Pancreas (tissue), 10 donors: Measurements from ENCODE around the gene ULK2. TPM values are rescaled to one million over a fixed set of nuclear protein-coding genes. Genes with fewer than 3 reads are reported as not detected.

Experiments used
- ATAC-seq, 4 donors: fragments of 200-7000 bp; cut with Tn5 transposase; one replicate each; pipeline versions ENCODE4 v1.8.0 to v1.9.1; 2020; ENCODE audit warnings: mild to moderate bottlenecking in 4 of 4, moderate library complexity in 4 of 4
- DNase-seq, 6 donors: peaks; one replicate each; pipeline ENCODE4 v3.0.0-alpha.2; 2020
- FAIRE-seq: peaks from 2 replicates; lab custom pipeline; 2012; peaks lifted over from hg19 to GRCh38; lab: Jason Lieb, UNC
- H3K27ac ChIP-seq, 4 donors: fragments of 200-600 bp; sonication (generic); 1 replicate in 3 of 4; 2 replicates in 1 of 4; pipeline versions ENCODE4 v1.5.0 to v1.8.0; 2020
- H3K27me3 ChIP-seq, 4 donors: fragments of 200-600 bp; one replicate each; pipeline ENCODE4 v1.8.0; 2021
- H3K36me3 ChIP-seq, 3 donors: fragments of 200-600 bp; sonication (generic) in 1 of 3; one replicate each; pipeline versions ENCODE4 v1.5.0 to v1.8.0; 2020 to 2021
- H3K4me1 ChIP-seq, 3 donors: fragments of 200-600 bp; one replicate each; pipeline ENCODE4 v1.8.0; 2021
- H3K4me3 ChIP-seq, 4 donors: fragments of 200-600 bp; sonication (generic) in 2 of 4; one replicate each; pipeline versions ENCODE4 v1.5.0 to v1.8.0; 2020 to 2021
- H3K9me3 ChIP-seq, 4 donors: fragments of 200-600 bp; one replicate each; pipeline ENCODE4 v1.8.0; 2021
- CTCF ChIP-seq, 4 donors: fragments of 200-600 bp; sonication (generic) in 3 of 4; IDR thresholded peaks; one replicate each; pipeline versions ENCODE4 v1.5.0 to v1.8.0; 2021; ENCODE audit warnings: antibody characterized with exemption in 4 of 4
- WGBS, 2 donors: extraction: QIAGEN DNeasy Blood & Tissue Kit; methylation state at CpG; one replicate each; pipeline ENCODE4 v1.1.7; 2013; 5-methylcytosine and 5-hydroxymethylcytosine counted together
- intact Hi-C, 3 donors: fragments of 100-400 bp; cut with DNase I; formaldehyde crosslinking; loops; one replicate each; pipeline versions ENCODE4 v1.11.1 to v1.14.2; 2022
- polyA plus RNA-seq, 2 donors: library from polyadenylated mRNA; stranded (reverse); fragments of 200-250 nt; gene quantifications; one replicate each; pipeline ENCODE4 v1.2.3, GENCODE V29; 2013
- total RNA-seq, 6 donors: library from RNA; stranded (reverse); fragmentation: NEBNext Ultra II Directional in 4 of 6; extraction: Animal tissue kit (Norgen Biotek cat#: 25700) in 4 of 6; gene quantifications; one replicate each; pipeline versions ENCODE4 v1.2.1 to v1.2.4, GENCODE V29; 2021 to 2023
- donor health status: healthy with polysubstance abuse.
- donor health status: DM: no; HTN: no; CAD: no; lungs with moderate emphysema.
- donor health status: DM: no; HTN: no; CAD: no.
- donor health status: control.
- donor health status: control.
- donor health status: Bipolar disorder and iron deficiency.
- donor health status: DM: yes; HTN: yes; CAD: no.
- donor health status: DM: no; HTN: no; CAD: no.
- donor health status: DM: no; HTN: no; CAD: no.
- donor health status: DM: yes; HTN: yes; CAD: no.

ULK2 gene
- total and polyA plus RNA-seq, 8 donors = 3.1 to 12.5 (median 5.7) TPM

DNA sequence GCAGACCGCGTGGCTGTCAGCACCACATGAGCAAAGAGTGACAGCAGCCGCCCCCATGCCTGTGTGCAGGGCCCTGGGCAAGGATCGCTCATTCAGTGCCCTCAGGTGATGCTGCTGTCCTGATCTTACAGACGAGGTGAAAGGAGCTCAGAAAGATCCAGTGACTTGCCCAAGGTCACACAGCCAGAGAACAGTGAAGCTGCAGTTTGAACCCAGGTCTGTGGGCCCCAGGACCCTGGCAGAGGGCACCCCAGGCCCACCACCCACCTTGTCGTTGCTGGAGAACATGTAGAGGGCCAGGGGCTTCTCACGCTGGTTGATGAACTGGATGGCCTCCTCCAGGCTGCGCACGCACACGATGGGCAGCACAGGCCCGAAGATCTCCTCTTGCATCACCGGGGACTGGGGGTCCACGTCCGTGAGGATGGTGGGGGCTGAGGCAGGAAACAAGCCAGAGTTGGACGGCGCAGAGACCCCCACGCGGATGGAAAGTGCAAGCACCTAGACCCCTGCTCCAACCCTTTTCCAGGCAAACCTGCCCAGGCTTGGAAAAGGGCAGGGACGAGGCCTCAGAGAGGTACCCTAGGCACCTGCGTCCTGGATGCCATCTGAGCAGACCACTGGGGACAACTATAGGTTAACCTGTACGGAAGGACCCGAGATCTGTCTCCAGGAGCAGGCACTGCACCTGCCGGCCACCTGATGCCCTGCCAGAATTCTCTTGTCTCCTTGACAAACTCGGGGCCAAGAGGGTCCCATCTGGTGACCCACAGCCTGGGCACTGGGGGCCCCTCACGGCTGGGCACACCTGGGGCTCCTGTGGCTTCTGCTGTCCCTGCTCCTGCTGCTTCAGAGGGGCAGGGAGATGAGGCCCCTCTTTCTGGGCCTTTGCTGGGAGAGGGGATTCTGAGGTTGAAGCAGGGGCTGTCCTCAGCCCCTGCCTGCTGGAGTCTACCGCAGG, 128.2 kb downstream of the ULK2 start:
- H3K4me3 ChIP-seq = no peak overlapping the region
- ATAC-seq (no peak), FAIRE-seq (no peak), DNase-seq (peak in 1 of 6 donors; percentile 37)
- TF ChIP-seq CTCF (IDR thresholded peaks at IDR 0.05) = no peak
- H3K27ac ChIP-seq = no peak overlapping the region
- no peaks in the 10 kb centered on the region for H3K36me3 ChIP-seq
- H3K9me3 ChIP-seq = no peaks in the 10 kb centered on the region
- H3K27me3 ChIP-seq = no peaks in the 10 kb centered on the region
- no peaks in the 10 kb centered on the region for H3K4me1 ChIP-seq
- WGBS, 2 donors = 76 to 80% methylated on average over 26 of the region's 26 CpGs
- intact Hi-C loops = no loop called here

DNA sequence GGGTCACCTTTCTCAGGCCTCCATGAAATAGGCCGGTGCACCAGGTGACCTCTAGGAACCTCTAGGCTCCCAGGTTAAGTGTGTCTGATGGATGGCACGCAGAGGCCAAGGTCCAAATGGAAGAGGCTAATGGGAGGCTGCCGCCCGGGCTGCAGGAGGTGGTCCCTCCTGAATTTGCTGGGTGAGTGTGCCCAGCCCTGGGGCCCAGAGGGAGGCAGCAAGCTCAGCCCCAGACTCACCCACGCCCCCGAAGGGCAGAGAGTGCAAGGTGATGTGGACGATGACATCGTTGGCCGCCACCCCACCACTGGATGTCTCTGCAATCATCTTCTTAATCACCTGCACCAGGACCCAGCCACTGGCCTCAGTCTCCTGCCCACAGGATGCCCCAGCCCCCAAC, 129.0 kb downstream of the ULK2 start:
- ATAC-seq (no peak), FAIRE-seq (no peak), DNase-seq (peak in 1 of 6 donors; percentile 39)
- Histone ChIP-seq H3K27me3 (no peaks in the 10 kb centered on the region), H3K9me3 (no peaks in the 10 kb centered on the region), H3K36me3 (no peaks in the 10 kb centered on the region), H3K27ac (no peak overlapping the region), H3K4me1 (no peaks in the 10 kb centered on the region), H3K4me3 (no peak overlapping the region)
- intact Hi-C loops = no loop called here
- WGBS, 2 donors = 89 to 98% methylated on average over 9 of the region's 9 CpGs
- TF ChIP-seq CTCF (IDR thresholded peaks at IDR 0.05) = no peak

- no peak for ATAC-seq
- no peak for TF ChIP-seq CTCF (IDR thresholded peaks at IDR 0.05)
- intact Hi-C loops = no loop called here
These were observed 129.7 kb downstream of the ULK2 start for GRCh38 chr17:19738073-19738449.

DNA sequence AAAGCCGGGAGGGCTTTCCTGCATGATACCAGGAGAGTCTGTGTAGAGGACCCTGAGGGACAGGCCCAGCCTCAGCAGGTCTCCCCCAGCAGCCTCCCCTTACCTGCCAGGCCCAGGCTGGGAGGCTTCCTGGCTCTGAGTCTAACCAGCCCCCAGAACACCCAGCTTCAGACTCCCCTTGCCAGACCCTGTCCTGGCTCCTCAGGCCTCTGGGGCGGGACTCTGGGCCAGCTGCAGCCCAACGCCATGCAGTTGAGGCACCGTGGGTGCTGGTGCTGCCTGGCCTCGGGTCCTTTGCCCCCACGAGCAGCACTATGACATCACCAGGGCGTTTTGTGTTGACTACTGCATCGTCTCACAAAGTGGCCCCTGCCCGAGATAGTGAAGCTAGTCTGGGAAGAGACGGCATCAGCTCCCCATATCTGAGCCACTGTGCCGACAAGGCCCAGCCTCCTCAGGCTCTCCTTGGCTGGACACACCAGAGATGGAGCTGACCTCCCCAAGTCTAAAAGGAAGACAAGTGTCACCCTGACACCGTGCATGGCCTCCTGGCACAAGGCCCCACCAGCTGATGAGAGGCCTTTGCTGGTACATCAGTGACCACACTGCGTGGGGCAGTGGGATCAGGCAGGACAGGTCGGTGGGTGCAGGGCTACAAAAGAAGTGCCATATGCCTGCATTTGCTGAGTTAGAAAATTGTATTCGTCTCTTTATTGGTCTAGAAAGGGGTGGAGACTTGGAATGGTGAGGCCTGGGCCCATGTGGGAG, 130.2 kb downstream of the ULK2 start:
- H3K36me3 ChIP-seq = no peaks in the 10 kb centered on the region
- intact Hi-C loops = no loop called here
- H3K4me3 ChIP-seq = no peak overlapping the region
- no peak for FAIRE-seq
- WGBS, 2 donors = 74 to 81% methylated on average over 15 of the region's 15 CpGs
- no peak for DNase-seq
- TF ChIP-seq CTCF (IDR thresholded peaks at IDR 0.05) = no peak
- no peaks in the 10 kb centered on the region for H3K4me1 ChIP-seq
- no peaks in the 10 kb centered on the region for H3K27me3 ChIP-seq
- no peak for ATAC-seq
- H3K9me3 ChIP-seq = no peaks in the 10 kb centered on the region
- no peak overlapping the region for H3K27ac ChIP-seq

More at GRCh38 chr17:19738073-19738449, 129.7 kb downstream of the ULK2 start:
- Histone ChIP-seq H3K27ac (no peak overlapping the region), H3K4me3 (no peak overlapping the region), H3K4me1 (no peaks in the 10 kb centered on the region), H3K36me3 (no peaks in the 10 kb centered on the region), H3K9me3 (no peaks in the 10 kb centered on the region), H3K27me3 (no peaks in the 10 kb centered on the region)
- DNase-seq (peak in 1 of 6 donors; percentile 53), FAIRE-seq (no peak)
- WGBS, 2 donors = 88 to 92% methylated on average over 13 to 14 of the region's 14 CpGs
